Duodenal mucosa (tissue), 2 donors: ENCODE results near the gene NEK1.

ENCODE experiments used
- H3K27ac ChIP-seq: one replicate; pipeline ENCODE4 v1.7.0; 2013; ENCODE audit warnings: low read depth, low read length
- H3K27me3 ChIP-seq, 2 donors: one replicate each; pipeline ENCODE4 v1.7.0; 2013; ENCODE audit warnings: low read length in 2 of 2, control low read depth in 1 of 2; ENCODE audit not compliant: insufficient read depth in 2 of 2, control insufficient read depth in 1 of 2
- H3K36me3 ChIP-seq, 2 donors: one replicate each; pipeline ENCODE4 v1.7.0; 2013; ENCODE audit warnings: low read length in 2 of 2, control low read depth in 1 of 2; ENCODE audit not compliant: insufficient read depth in 2 of 2, control insufficient read depth in 1 of 2
- H3K4me1 ChIP-seq, 2 donors: one replicate each; pipeline ENCODE4 v1.7.0; 2013; ENCODE audit warnings: low read length in 2 of 2, control low read depth in 1 of 2; ENCODE audit not compliant: insufficient read depth in 2 of 2, control insufficient read depth in 1 of 2
- H3K4me3 ChIP-seq, 2 donors: one replicate each; pipeline ENCODE4 v1.7.0; 2013; ENCODE audit warnings: low read length in 2 of 2, low read depth in 1 of 2
- H3K9ac ChIP-seq, 2 donors: one replicate each; pipeline ENCODE4 v1.7.0; 2013; ENCODE audit warnings: low read length in 2 of 2, low read depth in 1 of 2
- H3K9me3 ChIP-seq, 2 donors: one replicate each; pipeline ENCODE4 v1.7.0; 2013; ENCODE audit warnings: low read length in 2 of 2, control low read depth in 1 of 2; ENCODE audit not compliant: control insufficient read depth in 1 of 2

NEK1 gene

GRCh38 chr4:169652535-169652934 is 40.2 kb upstream of the NEK1 start:
- no peaks in the 10 kb centered on the region for H3K9me3 ChIP-seq
- H3K27ac ChIP-seq, result no peak overlapping the region
- H3K27me3 ChIP-seq, result no peaks in the 10 kb centered on the region
- no peak overlapping the region for H3K4me3 ChIP-seq
- peaks cover 8 to 13% of the 10 kb centered on the region in 2 donors for H3K4me1 ChIP-seq
- no peak overlapping the region for H3K9ac ChIP-seq
- no peaks in the 10 kb centered on the region for H3K36me3 ChIP-seq

- Histone ChIP-seq H3K27me3 (no peaks in the 10 kb centered on the region), H3K27ac (no peak overlapping the region), H3K9me3 (no peaks in the 10 kb centered on the region), H3K36me3 (peaks cover 0 to 4% of the 10 kb centered on the region in 2 donors), H3K4me3 (no peak overlapping the region), H3K4me1 (peaks cover 8 to 13% of the 10 kb centered on the region in 2 donors), H3K9ac (no peak overlapping the region)
Observed at GRCh38 chr4:169650227-169650936, 38.0 kb upstream of the NEK1 start.

- Histone ChIP-seq H3K9me3 (no peaks in the 10 kb centered on the region), H3K27ac (no peak overlapping the region)
Observed at GRCh38 chr4:169649545-169650226, 37.3 kb upstream of the NEK1 start.

GRCh38 chr4:169645627-169646026 is 33.2 kb upstream of the NEK1 start:
- Histone ChIP-seq H3K27me3 (no peaks in the 10 kb centered on the region), H3K9me3 (no peaks in the 10 kb centered on the region), H3K27ac (no peak overlapping the region), H3K36me3 (peaks cover 5 to 8% of the 10 kb centered on the region in 2 donors), H3K9ac (no peak overlapping the region), H3K4me1 (peaks cover 8 to 13% of the 10 kb centered on the region in 2 donors), H3K4me3 (no peak overlapping the region)

More at GRCh38 chr4:169649545-169650226, 37.3 kb upstream of the NEK1 start:
- H3K27me3 ChIP-seq, result no peaks in the 10 kb centered on the region
- H3K9ac ChIP-seq, result no peak overlapping the region
- no peak overlapping the region for H3K4me3 ChIP-seq
- H3K4me1 ChIP-seq, result peaks cover 8 to 13% of the 10 kb centered on the region in 2 donors
- H3K36me3 ChIP-seq, result peaks cover 0 to 4% of the 10 kb centered on the region in 2 donors

GRCh38 chr4:169644802-169645201 is 32.4 kb upstream of the NEK1 start:
- H3K4me1 ChIP-seq, result peaks cover 1 to 5% of the 10 kb centered on the region in 2 donors
- H3K9ac ChIP-seq, result no peak overlapping the region
- no peak overlapping the region for H3K27ac ChIP-seq
- no peak overlapping the region for H3K4me3 ChIP-seq
- H3K27me3 ChIP-seq, result no peaks in the 10 kb centered on the region
- H3K36me3 ChIP-seq, result peaks cover 11% of the 10 kb centered on the region in 2 donors
- H3K9me3 ChIP-seq, result no peaks in the 10 kb centered on the region

GRCh38 chr4:169640261-169640870 is 28.0 kb upstream of the NEK1 start:
- no peaks in the 10 kb centered on the region for H3K9me3 ChIP-seq
- peaks cover 18 to 24% of the 10 kb centered on the region in 2 donors for H3K36me3 ChIP-seq
- no peaks in the 10 kb centered on the region for H3K4me1 ChIP-seq
- no peaks in the 10 kb centered on the region for H3K27me3 ChIP-seq
- H3K4me3 ChIP-seq, result no peak overlapping the region
- H3K27ac ChIP-seq, result no peak overlapping the region
- no peak overlapping the region for H3K9ac ChIP-seq

- no peak overlapping the region for H3K9ac ChIP-seq
- H3K27me3 ChIP-seq, result no peaks in the 10 kb centered on the region
- H3K27ac ChIP-seq, result no peak overlapping the region
- H3K4me3 ChIP-seq, result no peak overlapping the region
- peaks cover 9 to 19% of the 10 kb centered on the region in 2 donors for H3K36me3 ChIP-seq
- no peaks in the 10 kb centered on the region for H3K9me3 ChIP-seq
- peaks cover 0 to 11% of the 10 kb centered on the region in 2 donors for H3K4me1 ChIP-seq
Observed at GRCh38 chr4:169634975-169635374, 22.6 kb upstream of the NEK1 start.

- no peaks in the 10 kb centered on the region for H3K9me3 ChIP-seq
- H3K36me3 ChIP-seq, result peaks cover 6 to 10% of the 10 kb centered on the region in 2 donors
- no peak overlapping the region for H3K9ac ChIP-seq
- H3K27me3 ChIP-seq, result no peaks in the 10 kb centered on the region
- peaks cover 0 to 11% of the 10 kb centered on the region in 2 donors for H3K4me1 ChIP-seq
- no peak overlapping the region for H3K4me3 ChIP-seq
- H3K27ac ChIP-seq, result no peak overlapping the region
Observed at GRCh38 chr4:169632896-169633295, 20.5 kb upstream of the NEK1 start.

- no peak overlapping the region for H3K27ac ChIP-seq
Observed at GRCh38 chr4:169630069-169630468, 17.7 kb upstream of the NEK1 start.

GRCh38 chr4:169628579-169628978 is 16.2 kb upstream of the NEK1 start:
- no peak overlapping the region for H3K4me3 ChIP-seq
- H3K36me3 ChIP-seq, result no peaks in the 10 kb centered on the region
- peaks cover 3 to 7% of the 10 kb centered on the region in 2 donors for H3K4me1 ChIP-seq
- H3K27ac ChIP-seq, result no peak overlapping the region
- H3K9ac ChIP-seq, result no peak overlapping the region
- H3K27me3 ChIP-seq, result no peaks in the 10 kb centered on the region
- no peaks in the 10 kb centered on the region for H3K9me3 ChIP-seq

More at GRCh38 chr4:169630069-169630468, 17.7 kb upstream of the NEK1 start:
- H3K4me1 ChIP-seq, result peaks cover 3 to 18% of the 10 kb centered on the region in 2 donors
- H3K4me3 ChIP-seq, result no peak overlapping the region
- H3K36me3 ChIP-seq, result no peaks in the 10 kb centered on the region
- H3K27me3 ChIP-seq, result no peaks in the 10 kb centered on the region
- no peak overlapping the region for H3K9ac ChIP-seq
- no peaks in the 10 kb centered on the region for H3K9me3 ChIP-seq
